ENCODE results near the gene HRG. TPM values are rescaled to one million over a fixed set of nuclear protein-coding genes. Genes with fewer than 3 reads are reported as not detected.

The HRG gene
- total RNA-seq, 1 donor from 2014 or later = not detected

- intact Hi-C loops (cut with DNase I) = no loop called here
- DNase-seq (ENCODE audit: low spot score) = no peak
- no peak for ATAC-seq
Measured at GRCh38 chr3:186635532-186635931, 30.3 kb upstream of the HRG start.

DNA sequence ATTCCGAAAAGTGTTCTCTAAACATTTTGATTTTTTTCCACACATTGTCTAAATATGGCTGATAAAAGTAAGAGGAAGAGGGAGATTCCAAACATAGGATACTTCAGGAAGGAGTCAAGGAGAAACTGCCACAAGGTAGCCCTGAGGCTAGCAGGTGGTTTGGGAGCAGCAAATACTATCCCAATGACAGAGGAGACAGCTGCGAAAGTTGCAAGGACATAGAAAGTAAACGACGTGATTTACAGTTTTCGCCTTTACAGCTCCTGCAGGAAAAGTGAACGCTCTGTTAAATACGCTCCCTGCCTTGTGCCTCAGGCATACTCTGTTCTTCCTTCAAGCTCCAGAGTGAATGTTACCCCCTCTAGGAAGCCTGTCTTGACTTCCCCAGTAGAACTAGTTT is 29.3 kb upstream of the HRG start:
- no peak for DNase-seq (ENCODE audit: low spot score)
- ATAC-seq = no peak
- intact Hi-C loops (cut with DNase I) = no loop called here

DNA sequence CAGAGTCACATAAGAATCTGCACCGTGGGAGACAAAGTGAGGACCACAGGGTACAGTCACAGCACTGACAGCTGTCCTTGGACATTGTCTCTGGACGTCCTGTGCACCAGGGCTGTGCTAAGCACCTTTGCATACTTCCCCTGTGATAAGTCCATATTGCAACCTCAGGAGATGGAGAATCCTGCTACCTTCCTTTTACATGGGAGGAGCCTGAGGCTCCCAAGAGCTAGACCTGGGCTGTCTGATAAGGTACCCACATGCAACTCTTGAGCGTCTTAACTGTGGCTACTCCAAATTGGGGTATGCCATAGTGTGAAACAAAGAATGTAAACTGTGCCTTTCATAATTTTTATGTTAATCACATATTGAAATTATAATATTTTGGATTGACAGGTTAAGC is 28.1 kb upstream of the HRG start:
- ATAC-seq (no peak), DNase-seq (ENCODE audit: low spot score) (no peak)
- intact Hi-C loops (cut with DNase I) = no loop called here

DNA sequence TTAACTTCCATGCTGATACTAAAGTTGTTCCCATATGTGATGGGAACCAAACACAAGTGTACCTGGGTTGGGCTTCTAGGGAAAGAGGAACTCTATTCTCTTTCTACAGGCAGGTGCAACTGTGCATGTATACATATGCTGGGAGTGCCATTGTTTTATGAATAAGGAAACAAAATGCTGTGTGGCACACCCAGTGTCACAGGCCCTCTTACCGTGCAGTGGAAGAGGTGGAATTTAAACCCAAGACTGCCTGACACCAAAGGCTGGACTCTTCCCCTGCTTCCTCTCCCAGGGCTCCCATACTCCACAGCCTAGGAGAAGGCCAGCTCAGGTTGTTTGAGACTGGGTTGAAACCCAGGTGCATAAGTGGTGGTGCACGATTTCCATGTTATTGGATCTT is 27.6 kb upstream of the HRG start:
- ATAC-seq (no peak), DNase-seq (ENCODE audit: low spot score) (no peak)
- intact Hi-C loops (cut with DNase I) = no loop called here

DNA sequence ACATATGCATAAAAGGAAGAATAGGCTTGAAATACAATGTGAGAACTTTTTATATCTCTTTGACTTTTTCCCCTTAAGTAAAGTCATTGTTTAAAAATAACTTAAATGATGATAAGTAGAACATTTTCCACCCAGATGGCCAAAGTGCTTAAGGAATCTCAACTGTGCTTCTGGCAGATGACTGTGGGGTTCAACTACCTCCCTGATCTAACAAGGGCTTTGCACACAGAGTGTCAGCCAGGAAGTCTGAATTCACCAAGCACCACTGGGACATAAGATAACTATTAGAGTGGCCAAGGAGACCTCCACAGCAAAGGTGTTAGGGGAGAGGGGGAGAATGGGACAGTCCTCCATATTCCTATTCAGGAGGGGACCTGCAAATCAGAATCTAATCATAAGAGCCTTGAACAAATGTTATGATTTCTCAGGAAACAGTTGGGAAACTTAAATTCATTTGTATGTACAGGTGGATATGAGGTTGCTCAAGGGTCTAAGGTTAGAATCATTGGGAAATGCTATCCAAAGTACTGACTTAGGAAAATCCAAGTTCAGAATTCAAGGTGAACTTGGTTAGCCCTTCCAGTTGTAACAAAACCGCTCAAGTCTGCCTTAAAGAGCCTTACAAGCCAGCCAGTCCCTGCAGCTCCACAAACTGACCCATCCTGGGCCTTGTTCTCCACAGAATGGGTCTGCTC is 25.9 kb upstream of the HRG start, which contains the start of gene FETUB:
TSS of gene FETUB (plus strand) at position 622 of the 695 bp plus-strand sequence. CDS start at position 684, 62 bp downstream.
- intact Hi-C loops (cut with DNase I) = no loop called here
- DNase-seq (ENCODE audit: low spot score) (no peak), ATAC-seq (no peak)

DNA sequence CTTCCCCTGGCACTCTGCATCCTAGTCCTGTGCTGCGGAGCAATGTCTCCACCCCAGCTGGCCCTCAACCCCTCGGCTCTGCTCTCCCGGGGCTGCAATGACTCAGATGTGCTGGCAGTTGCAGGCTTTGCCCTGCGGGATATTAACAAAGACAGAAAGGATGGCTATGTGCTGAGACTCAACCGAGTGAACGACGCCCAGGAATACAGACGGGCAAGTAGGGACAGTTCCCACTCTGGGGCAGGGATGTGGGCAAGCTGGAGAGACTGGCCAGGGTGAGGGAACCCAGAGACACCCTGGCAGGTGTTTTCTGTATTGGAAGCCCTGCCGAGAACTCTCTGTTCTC is 25.4 kb upstream of the HRG start:
- intact Hi-C loops (cut with DNase I) = no loop called here
- DNase-seq (ENCODE audit: low spot score) (no peak), ATAC-seq (no peak)

DNA sequence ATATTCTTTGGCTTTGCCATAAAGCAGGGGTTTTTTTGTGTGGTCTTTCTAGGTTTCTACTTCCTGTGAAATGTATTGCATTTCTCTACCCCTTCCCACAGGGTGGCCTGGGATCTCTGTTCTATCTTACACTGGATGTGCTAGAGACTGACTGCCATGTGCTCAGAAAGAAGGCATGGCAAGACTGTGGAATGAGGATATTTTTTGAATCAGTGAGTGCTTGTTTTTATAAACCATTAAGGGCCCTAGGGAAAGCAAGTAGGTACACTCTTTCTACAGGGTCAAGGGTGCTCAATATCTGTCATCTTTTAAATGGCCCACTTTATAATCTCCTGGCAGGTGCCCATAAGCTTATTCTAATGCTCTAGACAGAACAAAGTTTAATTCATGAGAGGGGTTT is 24.9 kb upstream of the HRG start:
- no peak for DNase-seq (ENCODE audit: low spot score)
- intact Hi-C loops (cut with DNase I) = no loop called here
- ATAC-seq = no peak

DNA sequence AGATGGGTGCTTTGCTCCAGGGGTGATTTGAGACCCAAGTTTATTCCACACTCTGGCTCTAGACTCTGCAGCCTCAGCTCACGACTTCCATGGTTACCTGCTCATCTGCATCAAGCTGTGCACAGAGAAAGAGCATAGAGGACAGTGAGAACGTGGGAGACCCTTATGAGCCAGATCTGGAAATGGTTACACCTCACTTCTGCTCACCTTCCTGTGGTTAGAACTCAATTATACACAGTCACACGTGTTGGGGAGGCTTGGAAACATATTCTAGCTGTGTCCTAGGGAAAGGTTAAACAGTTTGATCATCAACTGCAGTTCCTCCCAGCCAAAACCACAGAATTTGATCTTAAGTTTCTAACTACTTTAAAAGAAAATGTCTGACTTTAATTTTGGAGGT is 23.8 kb upstream of the HRG start:
- no peak for ATAC-seq
- no peak for DNase-seq (ENCODE audit: low spot score)
- intact Hi-C loops (cut with DNase I) = no loop called here

GRCh38 chr3:186643493-186643892 is 22.3 kb upstream of the HRG start:
- intact Hi-C loops (cut with DNase I) = no loop called here
- DNase-seq (ENCODE audit: low spot score) (no peak), ATAC-seq (no peak)

DNA sequence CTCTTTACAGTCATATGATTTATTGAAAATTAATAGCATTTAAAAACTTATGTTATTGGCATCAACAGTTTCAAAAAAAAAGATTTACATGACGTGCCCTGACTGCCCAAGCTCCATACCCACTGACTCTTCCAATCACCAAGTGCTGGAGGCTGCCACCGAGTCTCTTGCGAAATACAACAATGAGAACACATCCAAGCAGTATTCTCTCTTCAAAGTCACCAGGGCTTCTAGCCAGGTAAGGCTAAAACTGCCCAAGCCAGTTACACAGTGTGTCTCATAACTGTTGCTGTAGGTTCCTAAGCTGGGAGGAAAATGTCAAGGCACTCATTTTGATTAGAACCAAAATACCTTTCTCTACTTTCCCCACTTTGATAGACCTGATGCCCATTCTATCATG is 21.1 kb upstream of the HRG start:
- no peak for ATAC-seq

GRCh38 chr3:186646106-186646505 is 19.7 kb upstream of the HRG start:
- DNase-seq (ENCODE audit: low spot score) = no peak
- ATAC-seq = no peak
- intact Hi-C loops (cut with DNase I) = no loop called here

More for the DNA sequence above, 21.1 kb upstream of the HRG start:
- no peak for DNase-seq (ENCODE audit: low spot score)
- intact Hi-C loops (cut with DNase I) = no loop called here

- intact Hi-C loops (cut with DNase I) = no loop called here
Measured at GRCh38 chr3:186646841-186647240, 19.0 kb upstream of the HRG start.

DNA sequence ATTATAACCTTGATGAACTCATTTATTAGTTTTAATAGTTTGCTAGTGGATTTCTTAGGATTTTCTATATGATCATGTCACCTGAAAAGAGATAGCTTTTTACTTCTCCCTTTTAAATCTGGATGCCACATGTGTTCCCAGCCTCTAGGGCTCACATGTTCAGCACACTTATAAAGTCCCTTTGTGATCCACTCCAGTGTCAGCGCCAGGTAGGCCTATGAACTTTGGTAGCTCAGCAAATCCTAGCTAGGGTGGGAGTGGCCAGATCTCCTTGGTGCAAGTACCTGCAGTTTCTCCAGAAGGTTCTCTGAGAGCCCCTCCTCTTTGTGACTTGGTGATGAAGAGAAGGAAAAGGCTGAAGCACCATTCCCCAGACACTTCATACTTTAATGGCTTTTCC is 17.0 kb upstream of the HRG start:
- intact Hi-C loops (cut with DNase I) = no loop called here
- ATAC-seq = no peak
- DNase-seq (ENCODE audit: low spot score) = no peak

More at GRCh38 chr3:186646841-186647240, 19.0 kb upstream of the HRG start:
- DNase-seq (ENCODE audit: low spot score) (no peak), ATAC-seq (no peak)

DNA sequence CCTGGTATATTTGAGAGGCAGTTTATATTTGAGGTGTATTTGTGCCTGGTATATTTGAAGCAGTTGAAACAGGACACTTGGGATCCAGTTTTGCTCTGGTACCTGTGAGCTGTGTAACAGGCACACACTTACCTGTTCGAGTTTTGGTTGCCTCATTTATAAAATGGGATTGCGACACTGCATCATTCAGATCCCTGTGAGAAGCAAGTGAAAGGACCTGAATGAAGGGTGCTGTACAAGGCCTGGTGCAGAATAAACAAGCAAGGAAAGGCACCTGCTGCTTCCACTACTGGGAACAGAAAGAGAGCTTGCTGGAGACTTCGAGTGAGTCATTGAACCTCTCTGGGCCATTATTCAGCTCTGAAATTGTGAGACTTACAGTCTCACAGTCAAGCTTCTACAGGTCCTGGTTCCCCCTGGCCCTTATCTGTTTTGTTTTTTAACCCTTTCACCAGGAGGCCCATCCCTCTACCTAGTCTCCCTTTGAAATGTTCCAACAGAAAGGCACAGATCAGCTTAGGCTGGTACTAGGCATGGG is 14.1 kb upstream of the HRG start:
- ATAC-seq (no peak), DNase-seq (ENCODE audit: low spot score) (no peak)
- intact Hi-C loops (cut with DNase I) = no loop called here

DNA sequence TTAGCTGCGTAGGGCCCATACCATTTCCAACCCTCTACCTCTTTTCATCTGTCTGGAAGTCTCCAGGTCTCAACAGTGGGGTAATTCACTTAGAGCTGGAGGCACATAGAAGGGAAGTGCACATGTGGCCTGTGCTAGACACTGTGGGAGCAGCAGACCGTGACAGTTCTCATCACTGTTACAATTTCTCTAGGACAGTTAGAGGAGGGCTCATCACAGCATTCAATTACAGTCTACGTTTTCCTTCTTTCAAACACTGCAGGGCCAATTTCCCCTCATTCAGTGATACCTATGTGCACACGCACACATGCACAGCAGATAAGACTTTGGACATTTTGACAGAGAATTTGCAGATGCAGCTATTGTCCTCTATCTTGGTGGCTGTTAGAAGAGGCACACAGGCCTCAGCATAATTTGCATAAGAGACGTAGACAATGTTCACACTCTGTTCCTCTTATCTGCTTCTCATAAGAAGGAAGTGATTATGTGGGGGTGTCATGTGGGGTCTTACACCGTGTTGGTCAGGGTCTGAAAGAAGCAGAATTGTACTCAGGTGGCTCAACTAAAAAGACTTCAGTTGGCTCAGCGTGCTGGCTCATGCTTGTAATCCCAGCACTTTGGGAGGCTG is 12.6 kb upstream of the HRG start:
- intact Hi-C loops (cut with DNase I) = no loop called here
- no peak for ATAC-seq
- DNase-seq (ENCODE audit: low spot score) = no peak

DNA sequence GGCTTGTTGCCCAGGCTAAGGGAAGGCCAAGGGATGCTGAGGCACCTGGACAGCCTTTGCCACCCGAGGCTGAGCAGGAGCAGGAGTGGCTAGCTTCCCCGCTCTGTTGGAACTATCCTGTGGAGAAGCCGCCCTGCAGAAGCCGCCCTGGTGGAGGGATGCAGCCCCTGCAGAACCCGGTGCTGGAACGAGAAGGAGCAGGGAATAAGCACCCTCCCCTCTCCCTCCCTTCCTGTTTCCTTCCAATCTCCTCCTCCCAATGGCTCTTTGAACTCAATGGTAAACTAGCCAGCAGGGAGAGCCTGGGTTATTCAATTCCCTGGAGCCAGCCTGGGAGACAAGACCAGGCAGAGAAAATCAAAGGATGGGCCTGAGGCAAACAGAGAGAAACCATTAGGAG is 11.8 kb upstream of the HRG start:
- no peak for DNase-seq (ENCODE audit: low spot score)
- intact Hi-C loops (cut with DNase I) = no loop called here
- no peak for ATAC-seq

GRCh38 chr3:186663361-186664118 is 2.3 kb upstream of the HRG start:
- ATAC-seq (no peak), DNase-seq (ENCODE audit: low spot score) (no peak)
- intact Hi-C loops (cut with DNase I) = no loop called here

DNA sequence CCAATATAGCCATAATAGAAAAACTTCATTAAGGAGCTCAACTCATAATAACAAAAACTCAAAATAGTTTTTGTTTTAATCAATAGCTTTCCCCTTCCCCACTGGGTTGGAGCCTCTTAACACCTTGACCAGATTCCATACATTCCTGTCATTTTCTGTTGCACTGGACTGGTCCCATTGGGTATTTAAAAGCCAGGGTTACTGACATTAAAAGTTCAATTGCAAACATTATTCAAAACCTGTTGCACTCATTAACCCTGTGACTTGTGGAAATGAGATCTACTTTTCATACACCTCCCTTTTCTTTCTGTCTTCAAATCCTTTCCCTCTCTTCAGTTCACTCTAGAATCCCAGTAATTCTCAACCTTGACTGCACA is 1.7 kb upstream of the HRG start:
- DNase-seq (ENCODE audit: low spot score) (no peak), ATAC-seq (no peak)
- intact Hi-C loops (cut with DNase I) = no loop called here

DNA sequence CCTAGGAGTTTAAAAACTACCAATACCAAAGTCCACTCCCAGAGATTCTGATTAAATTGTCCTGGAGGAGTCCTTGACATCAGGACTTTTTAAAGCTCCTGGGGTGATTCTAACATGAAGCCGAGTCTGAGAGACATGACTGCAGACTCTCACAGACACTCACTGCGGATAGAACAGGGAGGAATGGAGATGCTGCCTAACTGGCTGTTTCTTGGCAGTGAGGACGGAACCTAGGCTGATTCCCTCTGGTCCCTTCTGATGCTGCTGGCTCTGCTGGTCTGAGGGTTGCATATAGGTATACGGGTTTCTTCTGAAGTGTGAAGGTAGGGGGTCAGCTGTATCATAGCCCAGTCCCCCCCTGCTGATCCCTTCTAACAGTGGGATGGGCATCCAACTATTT is 1.3 kb upstream of the HRG start:
- DNase-seq (ENCODE audit: low spot score) = no peak
- no peak for ATAC-seq
- intact Hi-C loops (cut with DNase I) = no loop called here

- intact Hi-C loops (cut with DNase I) = no loop called here
- no peak for ATAC-seq
- no peak for DNase-seq (ENCODE audit: low spot score)
Measured at GRCh38 chr3:186668426-186668825, 2.6 kb downstream of the HRG start.

Measured in sciatic nerve (tissue), 2 donors.